DOHH2 (cell line): ENCODE results near the gene NPAS3.

Experiments
- H3F3A ChIP-seq: fragments of 200-600 bp; sonication (generic), shearing (Covaris generic); 2 replicates; pipeline ENCODE4 v1.6.0; 2016; ENCODE audit warnings: antibody characterized with exemption, mild to moderate bottlenecking; ENCODE audit not compliant: control insufficient read depth, insufficient read depth
- H3K27ac ChIP-seq: fragments of 200-600 bp; sonication (generic); 2 replicates; pipeline ENCODE4 v1.5.1; 2014; ENCODE audit warnings: low read depth, mild to moderate bottlenecking, low read length, moderate library complexity
- H3K27me3 ChIP-seq: fragments of 200-600 bp; sonication (generic); 2 replicates; pipeline ENCODE4 v1.6.1; 2014; ENCODE audit warnings: mild to moderate bottlenecking, low read length, mixed read lengths; ENCODE audit not compliant: control insufficient read depth
- H3K36me3 ChIP-seq: fragments of 200-600 bp; sonication (generic); 2 replicates; pipeline ENCODE4 v1.6.1; 2014; ENCODE audit warnings: mild to moderate bottlenecking, low read length, moderate library complexity, mixed read lengths; ENCODE audit not compliant: control insufficient read depth
- H3K4me1 ChIP-seq: fragments of 200-600 bp; sonication (generic); 2 replicates; pipeline ENCODE4 v1.6.1; 2014; ENCODE audit warnings: mild to moderate bottlenecking, low read length, mixed read lengths; ENCODE audit not compliant: control insufficient read depth
- H3K4me2 ChIP-seq: fragments of 200-600 bp; sonication (generic); 2 replicates; pipeline ENCODE4 v1.6.0; 2014; ENCODE audit warnings: mild to moderate bottlenecking, low read length, moderate library complexity
- H3K4me3 ChIP-seq: fragments of 200-600 bp; sonication (generic); 2 replicates; pipeline ENCODE4 v1.5.1; 2014; ENCODE audit warnings: mild to moderate bottlenecking, low read length, mixed read lengths
- H3K79me2 ChIP-seq: fragments of 200-600 bp; sonication (generic); 2 replicates; pipeline ENCODE4 v1.6.1; 2014; ENCODE audit warnings: mild to moderate bottlenecking, low read length, mixed read lengths; ENCODE audit not compliant: control insufficient read depth
- H3K9me2 ChIP-seq: fragments of 200-600 bp; sonication (generic); replicated peaks from 2 replicates; pipeline ENCODE4 v1.6.1; 2014; ENCODE audit warnings: mild to moderate bottlenecking, low read length, mixed read lengths; ENCODE audit not compliant: control insufficient read depth
- H3K9me3 ChIP-seq: fragments of 200-600 bp; sonication (generic); 2 replicates; pipeline ENCODE4 v1.6.1; 2014; ENCODE audit warnings: antibody characterized with exemption, low read length, mixed read lengths; ENCODE audit not compliant: control insufficient read depth, insufficient read depth
- H4K20me1 ChIP-seq: fragments of 200-600 bp; sonication (generic); 2 replicates; pipeline ENCODE4 v1.6.0; 2014; ENCODE audit warnings: low read depth, mild to moderate bottlenecking, antibody characterized with exemption, low read length, moderate library complexity; ENCODE audit not compliant: control insufficient read depth, insufficient read depth
- EZH2phosphoT487 ChIP-seq: fragments of 200-600 bp; sonication (generic); IDR thresholded peaks from 2 replicates; pipeline ENCODE4 v1.6.1; 2017; ENCODE audit warnings: borderline replicate concordance, mild to moderate bottlenecking, antibody characterized with exemption, low read length, moderate library complexity, mixed read lengths
- TF ChIP-seq, protein P1 (sequence below): fragments of 200-600 bp; sonication (generic); IDR thresholded peaks from one replicate; pipeline ENCODE4 v1.5.1; 2014; ENCODE audit warnings: antibody characterized with exemption, mild to moderate bottlenecking, low read depth, low read length; ENCODE audit not compliant: poor library complexity, severe bottlenecking

NPAS3 gene

DNA sequence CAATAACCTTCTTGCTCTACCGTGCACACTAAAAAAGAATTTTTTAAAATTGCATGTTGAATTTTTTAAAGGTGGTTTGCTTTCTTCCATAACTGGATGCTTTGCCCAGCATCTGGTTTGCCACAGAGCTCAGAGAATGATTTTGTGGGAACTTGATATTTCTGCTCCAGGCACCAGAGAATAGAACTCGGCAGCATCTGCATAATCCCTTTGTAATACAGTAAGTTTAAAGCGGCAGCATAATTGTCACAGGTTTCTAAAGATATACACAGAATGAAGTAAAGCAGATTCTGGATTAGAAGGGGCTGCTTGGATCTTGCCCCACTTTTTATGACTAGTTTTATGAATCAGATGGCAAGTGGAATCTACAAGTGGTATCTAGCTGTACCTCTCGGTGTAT, 352.0 kb downstream of the NPAS3 start:
- Histone ChIP-seq H3K79me2 (no peaks in the 10 kb centered on the region), H3K36me3 (no peaks in the 10 kb centered on the region), H3F3A (no peaks in the 10 kb centered on the region), H3K27me3 (no peaks in the 10 kb centered on the region), H4K20me1 (no peaks in the 10 kb centered on the region), H3K9me2 (no peaks in the 10 kb centered on the region), H3K4me3 (no peak overlapping the region), H3K4me2 (no peak overlapping the region), H3K4me1 (no peaks in the 10 kb centered on the region), H3K9me3 (no peaks in the 10 kb centered on the region; the same call in 1 of the 2 replicates), H3K27ac (no peak overlapping the region)
- no peak for TF ChIP-seq EZH2phosphoT487

DNA sequence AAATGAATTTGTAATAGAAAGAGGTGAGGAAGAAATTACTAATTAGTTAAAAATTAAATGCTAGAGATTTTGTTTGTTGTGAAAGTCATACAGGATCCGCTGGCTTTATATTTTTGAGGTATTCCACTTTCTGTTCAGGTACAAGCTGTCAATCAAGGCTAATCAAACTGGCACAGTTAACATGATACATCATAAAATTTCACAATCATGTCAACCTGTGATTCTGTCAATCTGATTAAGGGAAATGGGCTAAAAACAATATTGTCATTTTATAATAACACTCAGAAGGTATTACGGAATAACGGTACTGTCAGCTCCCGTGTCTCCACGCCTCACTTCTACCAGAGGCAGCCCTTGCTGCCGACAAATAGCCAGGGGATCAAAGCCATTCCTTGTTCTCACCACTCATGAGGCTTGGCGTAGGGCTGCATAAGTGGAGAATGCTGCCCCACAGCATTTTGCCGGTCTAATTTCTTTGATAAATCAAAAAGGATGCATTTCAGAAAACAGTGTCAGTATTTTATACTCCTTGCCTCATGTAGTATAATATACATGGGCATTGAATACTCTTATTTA, 352.9 kb downstream of the NPAS3 start:
- Histone ChIP-seq H3K4me2 (no peak overlapping the region), H3K27ac (no peak overlapping the region), H3K4me1 (no peaks in the 10 kb centered on the region), H3F3A (no peaks in the 10 kb centered on the region), H4K20me1 (no peaks in the 10 kb centered on the region), H3K9me3 (no peaks in the 10 kb centered on the region; the same call in 1 of the 2 replicates), H3K9me2 (no peaks in the 10 kb centered on the region), H3K79me2 (no peaks in the 10 kb centered on the region), H3K4me3 (no peak overlapping the region), H3K36me3 (no peaks in the 10 kb centered on the region), H3K27me3 (no peaks in the 10 kb centered on the region)
- TF ChIP-seq EZH2phosphoT487: no peak

DNA sequence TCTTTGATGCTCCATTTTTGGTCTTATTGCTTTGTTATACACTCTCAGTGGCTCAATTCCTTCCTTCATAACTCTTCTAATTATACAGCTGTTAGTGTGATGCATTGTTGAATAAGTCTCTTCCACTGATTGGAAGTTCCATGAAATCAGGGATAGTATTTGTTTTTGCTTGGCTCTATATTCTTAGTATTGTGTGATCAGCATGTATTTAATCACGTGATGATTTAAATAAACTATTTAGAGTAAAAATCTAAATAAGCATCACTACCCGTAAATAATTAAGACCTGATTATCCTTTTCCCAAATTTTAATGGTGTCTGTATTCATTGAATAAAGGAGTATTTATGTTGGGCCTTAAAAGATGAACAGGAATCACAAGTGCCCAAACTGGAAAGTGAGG, 355.7 kb downstream of the NPAS3 start:
- TF ChIP-seq EZH2phosphoT487: no peak
- TF ChIP-seq, protein P1, sequence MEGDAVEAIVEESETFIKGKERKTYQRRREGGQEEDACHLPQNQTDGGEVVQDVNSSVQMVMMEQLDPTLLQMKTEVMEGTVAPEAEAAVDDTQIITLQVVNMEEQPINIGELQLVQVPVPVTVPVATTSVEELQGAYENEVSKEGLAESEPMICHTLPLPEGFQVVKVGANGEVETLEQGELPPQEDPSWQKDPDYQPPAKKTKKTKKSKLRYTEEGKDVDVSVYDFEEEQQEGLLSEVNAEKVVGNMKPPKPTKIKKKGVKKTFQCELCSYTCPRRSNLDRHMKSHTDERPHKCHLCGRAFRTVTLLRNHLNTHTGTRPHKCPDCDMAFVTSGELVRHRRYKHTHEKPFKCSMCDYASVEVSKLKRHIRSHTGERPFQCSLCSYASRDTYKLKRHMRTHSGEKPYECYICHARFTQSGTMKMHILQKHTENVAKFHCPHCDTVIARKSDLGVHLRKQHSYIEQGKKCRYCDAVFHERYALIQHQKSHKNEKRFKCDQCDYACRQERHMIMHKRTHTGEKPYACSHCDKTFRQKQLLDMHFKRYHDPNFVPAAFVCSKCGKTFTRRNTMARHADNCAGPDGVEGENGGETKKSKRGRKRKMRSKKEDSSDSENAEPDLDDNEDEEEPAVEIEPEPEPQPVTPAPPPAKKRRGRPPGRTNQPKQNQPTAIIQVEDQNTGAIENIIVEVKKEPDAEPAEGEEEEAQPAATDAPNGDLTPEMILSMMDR: no peak
- no peaks in the 10 kb centered on the region for H3K27me3 ChIP-seq
- H3K9me3 ChIP-seq: no peaks in the 10 kb centered on the region; the same call in 1 of the 2 replicates
- no peaks in the 10 kb centered on the region for H4K20me1 ChIP-seq
- no peak overlapping the region for H3K27ac ChIP-seq
- no peaks in the 10 kb centered on the region for H3K4me1 ChIP-seq
- H3K9me2 ChIP-seq: no peaks in the 10 kb centered on the region
- H3K36me3 ChIP-seq: no peaks in the 10 kb centered on the region
- H3K4me3 ChIP-seq: no peak overlapping the region
- H3K79me2 ChIP-seq: no peaks in the 10 kb centered on the region
- no peak overlapping the region for H3K4me2 ChIP-seq
- no peaks in the 10 kb centered on the region for H3F3A ChIP-seq

DNA sequence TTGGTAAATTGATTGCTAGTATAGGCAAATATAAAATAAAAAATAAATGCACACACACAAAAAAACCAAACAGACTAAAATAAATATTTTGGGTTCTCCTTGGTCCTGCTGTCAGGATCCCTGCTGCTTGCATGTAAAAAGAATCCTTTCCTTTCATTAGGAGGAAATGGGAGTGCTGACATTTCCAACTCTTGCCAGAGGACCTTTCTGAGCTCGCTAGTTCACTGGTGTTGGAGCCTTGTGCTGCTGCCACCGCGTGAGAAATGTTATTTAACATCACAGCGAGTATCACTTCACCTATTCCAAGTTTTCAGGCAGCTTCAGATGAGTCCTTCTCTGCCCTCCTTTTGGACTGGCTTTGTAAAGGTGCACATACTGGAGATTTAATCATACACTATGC, 358.9 kb downstream of the NPAS3 start:
- no peaks in the 10 kb centered on the region for H3K27me3 ChIP-seq
- TF ChIP-seq EZH2phosphoT487: no peak
- TF ChIP-seq, protein P1: no peak
- H3K36me3 ChIP-seq: no peaks in the 10 kb centered on the region
- H3F3A ChIP-seq: no peaks in the 10 kb centered on the region
- H4K20me1 ChIP-seq: no peaks in the 10 kb centered on the region
- no peak overlapping the region for H3K4me2 ChIP-seq
- H3K27ac ChIP-seq: no peak overlapping the region
- no peaks in the 10 kb centered on the region for H3K9me2 ChIP-seq
- H3K4me1 ChIP-seq: no peaks in the 10 kb centered on the region
- no peaks in the 10 kb centered on the region for H3K9me3 ChIP-seq
- no peak overlapping the region for H3K4me3 ChIP-seq
- no peaks in the 10 kb centered on the region for H3K79me2 ChIP-seq
